DMS 273 (cell line): ENCODE results near the gene FAM3D.
A peak's percentile ranks its signal among the peaks of the same experiment; 100 is the strongest.

Source experiments
- DNase-seq: peaks from one replicate; lab custom pipeline; 2025; ENCODE audit not compliant: unreplicated experiment; lab: John Stamatoyannopoulos, UW

The FAM3D gene

DNA sequence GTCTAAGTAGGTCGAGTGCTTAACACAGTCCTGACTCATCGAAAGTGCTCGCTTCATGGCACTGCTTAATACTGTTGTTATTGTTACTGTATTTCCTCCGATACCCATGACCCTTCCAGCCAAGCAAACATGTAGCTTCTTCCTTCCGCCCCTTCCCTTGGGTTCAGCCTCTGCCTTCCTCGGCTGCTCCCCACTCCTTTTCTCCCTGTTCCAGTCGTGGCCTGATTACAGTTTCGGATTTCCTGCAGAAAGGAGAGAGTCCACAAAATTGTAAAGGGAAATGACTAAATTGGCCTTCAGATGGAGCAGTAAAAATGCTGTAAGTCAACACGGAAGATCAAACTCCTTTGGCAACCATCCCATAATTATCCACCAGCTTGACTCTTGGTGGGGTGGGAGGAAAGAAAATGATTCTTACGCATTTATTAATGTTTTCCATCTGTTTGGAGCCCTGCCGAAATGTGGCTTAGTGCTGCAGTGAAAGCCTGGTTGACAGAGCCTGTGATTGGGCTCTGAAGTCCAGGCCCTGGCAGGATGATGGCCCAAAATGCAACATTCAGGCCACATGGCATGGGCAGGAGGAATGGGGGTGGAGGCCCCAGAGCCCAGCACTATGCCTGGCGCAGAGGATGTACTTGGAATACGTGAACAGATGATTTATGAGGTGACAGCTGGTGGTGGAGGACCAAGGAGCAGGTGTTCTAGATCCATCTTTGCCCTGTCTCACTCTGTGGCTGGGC lies 37.6 kb downstream of the FAM3D start:
- peak; percentile 93 for DNase-seq

DNA sequence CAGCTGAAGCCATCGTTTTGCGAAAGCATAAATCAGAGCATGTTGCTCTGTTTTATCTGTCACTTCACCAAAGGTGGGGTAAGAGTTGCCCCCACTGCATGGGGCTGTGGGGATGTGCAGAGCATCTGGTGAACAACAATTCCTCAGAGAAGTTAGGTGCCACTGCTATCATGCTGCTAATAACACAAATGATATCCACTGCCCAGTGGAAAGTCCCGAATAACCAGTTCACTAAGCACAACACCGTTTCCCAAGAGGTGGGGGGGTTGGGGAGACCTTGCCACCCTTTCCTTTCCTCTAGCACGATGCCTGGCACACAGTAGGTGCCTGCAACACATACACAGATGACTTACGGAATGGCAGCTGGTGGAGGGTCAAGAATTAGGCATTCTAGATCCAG lies 38.6 kb downstream of the FAM3D start:
- no peak for DNase-seq

GRCh38 chr3:58627570-58627885 lies 39.0 kb downstream of the FAM3D start:
- peak; percentile 60 for DNase-seq

- no peak for DNase-seq
These were observed 39.6 kb downstream of the FAM3D start for GRCh38 chr3:58626841-58627569.

DNA sequence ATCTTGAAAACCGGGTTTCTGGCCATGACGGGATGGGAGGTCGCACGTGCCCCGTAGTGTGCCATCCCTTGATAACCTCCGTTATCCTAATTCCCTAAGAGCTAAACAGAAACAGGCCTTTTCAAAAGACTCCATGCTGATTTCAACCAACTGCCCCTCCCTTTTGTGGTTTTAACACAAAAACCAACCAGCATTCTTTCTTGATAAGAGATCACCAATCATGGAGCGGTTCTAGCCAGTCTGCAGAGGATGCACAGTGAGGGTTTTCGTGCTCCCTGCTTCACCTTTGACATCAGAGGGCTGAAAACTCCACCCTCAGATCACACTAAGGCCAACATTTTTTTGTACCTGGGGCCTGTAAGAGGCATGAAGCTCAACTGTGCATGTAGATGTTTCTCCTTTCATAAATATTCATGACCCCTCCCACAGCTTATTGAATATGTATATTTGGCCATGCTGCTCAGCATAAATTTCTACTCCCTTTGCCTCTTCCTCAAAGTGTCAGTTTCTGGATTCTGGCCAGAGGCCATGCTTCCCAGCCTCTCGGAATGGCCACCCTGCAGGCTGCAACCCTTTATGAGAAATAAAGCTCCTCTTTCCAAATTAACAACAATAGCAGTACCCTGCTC lies 41.3 kb downstream of the FAM3D start:
- DNase-seq = peak; percentile 16

DNA sequence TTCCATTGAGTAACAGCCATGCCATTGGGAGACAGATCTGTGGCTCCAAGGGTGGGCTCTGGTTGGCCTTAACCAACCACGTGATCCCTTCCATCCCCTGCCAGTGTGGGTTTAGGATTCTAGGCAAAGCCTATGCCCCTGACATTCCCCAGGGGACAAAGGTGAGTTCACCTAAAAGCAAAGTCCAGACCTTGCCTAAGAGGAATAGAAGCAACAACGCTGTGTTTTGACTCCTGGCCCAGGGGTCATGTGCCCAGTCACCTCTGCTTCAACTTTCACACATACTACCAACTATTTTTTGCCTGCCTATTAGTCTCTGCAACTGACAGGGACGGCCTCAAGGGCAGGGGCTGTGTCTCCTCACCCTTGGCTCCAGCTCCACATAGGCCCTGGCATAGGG lies 42.0 kb downstream of the FAM3D start:
- no peak for DNase-seq

DNA sequence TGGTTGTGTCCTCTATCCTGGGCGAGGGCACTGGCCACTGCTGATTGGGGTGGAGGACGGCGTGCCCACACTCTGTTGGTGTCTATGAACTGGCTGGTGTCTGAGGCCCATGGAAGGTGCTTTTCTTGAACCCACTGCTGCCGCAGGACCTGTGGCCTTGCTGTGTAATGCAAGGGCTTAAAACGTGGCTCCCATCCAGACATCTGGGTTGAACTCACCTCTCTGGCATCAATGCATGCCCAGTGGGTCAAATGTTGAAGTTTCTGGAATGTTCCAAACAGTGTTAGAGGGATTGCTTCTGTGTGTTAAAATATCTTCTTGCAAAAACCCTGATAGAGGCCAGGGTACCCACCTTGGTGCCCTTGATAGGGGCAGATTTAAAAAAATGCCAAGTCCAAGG lies 42.6 kb downstream of the FAM3D start:
- DNase-seq = no peak

- no peak for DNase-seq
These were observed 43.1 kb downstream of the FAM3D start for GRCh38 chr3:58623478-58623877.

DNA sequence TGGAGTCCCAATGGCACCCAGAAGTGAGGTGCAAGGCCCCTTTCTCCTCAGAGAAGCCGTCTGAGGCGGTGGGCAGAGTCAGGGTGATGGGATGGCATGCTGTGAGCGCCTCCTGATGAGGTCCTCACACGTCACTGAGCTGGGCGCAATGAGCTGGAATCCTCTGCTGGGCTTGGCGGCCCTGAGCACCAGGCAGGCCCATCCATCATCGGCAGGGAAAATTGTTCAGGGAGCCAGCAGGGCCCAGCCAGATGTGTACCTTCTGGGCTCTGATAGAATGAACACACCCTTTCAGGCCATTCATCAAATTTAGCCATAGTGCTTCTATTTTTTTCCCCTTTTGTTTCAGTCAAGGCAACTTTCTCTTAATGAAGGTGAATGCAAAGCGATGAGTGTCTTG lies 43.7 kb downstream of the FAM3D start:
- DNase-seq = no peak

- no peak for DNase-seq
These were observed 44.1 kb downstream of the FAM3D start for GRCh38 chr3:58622436-58622835.

DNA sequence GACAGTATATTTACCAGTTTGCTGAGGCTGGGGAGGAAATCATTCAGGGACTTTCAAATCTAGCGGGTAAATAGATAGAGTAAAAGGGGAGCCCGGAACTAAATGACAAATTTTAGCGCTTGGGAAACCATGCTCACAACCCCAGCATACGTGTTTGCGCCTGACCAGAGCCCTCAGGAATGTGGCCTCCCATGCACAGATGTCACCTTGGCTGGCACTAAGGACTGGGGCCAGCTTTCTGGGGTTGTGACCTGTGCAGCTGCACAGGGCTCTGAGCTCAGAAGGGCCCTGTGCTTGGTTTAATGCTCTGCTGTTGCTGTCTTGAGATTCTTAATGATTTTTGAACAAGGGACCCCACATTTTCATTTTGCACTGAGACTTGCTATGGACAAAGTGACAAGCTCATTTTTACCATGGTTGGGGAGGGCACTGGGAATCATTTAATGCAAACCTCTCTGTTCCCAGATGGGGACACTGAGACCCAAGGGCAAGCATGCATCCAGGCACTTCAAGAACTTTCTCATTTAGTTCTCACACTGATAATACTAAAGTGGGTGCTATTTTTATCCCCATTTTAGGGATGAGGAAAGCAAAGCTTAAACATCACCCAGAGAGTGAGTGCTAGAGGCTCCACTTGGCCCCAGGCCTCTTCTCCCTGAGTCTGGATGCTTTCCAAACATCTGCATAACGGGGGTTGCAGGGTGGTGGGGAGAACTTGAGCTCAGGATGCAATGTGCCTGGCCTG lies 45.3 kb downstream of the FAM3D start:
- no peak for DNase-seq

GRCh38 chr3:58620421-58620820 lies 46.2 kb downstream of the FAM3D start:
- DNase-seq = no peak

DNA sequence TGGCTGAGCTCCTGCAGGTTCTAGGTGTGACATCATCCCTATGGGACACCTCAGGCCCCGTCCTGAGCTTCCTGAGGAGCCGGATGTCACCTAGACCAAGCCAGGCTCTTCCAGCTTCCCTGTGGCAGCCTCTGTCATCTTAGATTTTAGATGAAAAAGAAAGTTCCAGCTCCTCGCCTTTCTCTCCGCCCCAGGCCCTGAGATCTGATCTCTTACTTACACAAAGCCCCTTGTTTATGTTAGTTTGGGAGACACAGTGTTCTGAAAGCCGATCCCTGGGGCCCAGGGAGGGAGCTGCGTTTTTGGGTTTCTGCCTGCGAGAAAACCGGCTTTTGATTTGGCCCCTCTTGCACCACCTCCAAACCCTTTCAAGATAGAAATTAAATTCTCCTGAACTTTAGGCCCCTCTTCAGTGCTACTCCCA lies 49.2 kb downstream of the FAM3D start:
- DNase-seq = no peak

GRCh38 chr3:58613236-58614132 lies 53.1 kb downstream of the FAM3D start:
- no peak for DNase-seq

- DNase-seq = no peak
These were observed 53.7 kb downstream of the FAM3D start for GRCh38 chr3:58612830-58613229.

- no peak for DNase-seq
These were observed 56.6 kb downstream of the FAM3D start for GRCh38 chr3:58609990-58610389.

GRCh38 chr3:58608648-58609047 lies 57.9 kb downstream of the FAM3D start:
- DNase-seq = peak; percentile 79

DNA sequence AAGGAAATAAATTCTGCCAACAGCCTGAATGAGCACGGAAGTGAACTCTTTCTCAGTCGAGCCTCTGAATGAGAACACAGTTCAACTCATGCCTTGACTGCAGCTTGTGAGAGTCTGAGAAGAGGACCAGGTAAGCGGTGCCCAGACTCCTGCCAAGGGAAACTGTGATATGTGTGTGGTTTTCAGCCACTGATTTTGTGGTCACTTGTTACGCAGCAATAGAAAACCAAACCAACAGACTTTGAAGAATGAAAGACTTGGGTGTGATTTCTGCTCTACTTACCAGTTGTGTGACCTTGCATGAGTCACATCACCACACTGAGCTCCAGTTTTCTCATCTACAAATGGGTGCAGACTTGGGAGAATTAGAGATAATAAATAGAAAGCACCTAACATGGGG lies 58.8 kb downstream of the FAM3D start:
- no peak for DNase-seq

DNA sequence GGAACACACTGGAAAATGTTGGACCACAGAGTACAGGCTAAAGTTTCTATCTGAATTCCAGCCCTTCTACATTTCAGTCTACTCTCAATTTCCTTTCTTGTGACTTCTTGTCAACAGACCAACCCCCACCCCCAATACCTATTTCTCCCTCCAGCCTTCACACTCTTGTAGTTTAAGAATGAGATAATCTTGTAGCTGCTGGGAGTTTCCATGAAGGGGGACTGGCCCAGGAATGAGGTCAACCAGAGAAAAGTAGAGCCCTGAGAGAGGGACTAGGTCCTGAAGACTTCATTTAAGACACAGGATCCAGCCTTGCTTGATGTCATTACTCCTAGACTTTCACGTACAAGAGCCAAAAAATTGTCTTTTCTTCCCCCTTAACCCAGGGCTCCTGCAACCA lies 59.9 kb downstream of the FAM3D start:
- DNase-seq = no peak

GRCh38 chr3:58604031-58604430 lies 62.5 kb downstream of the FAM3D start:
- DNase-seq = no peak

- DNase-seq = no peak
These were observed 63.0 kb downstream of the FAM3D start for GRCh38 chr3:58603606-58604005.
